Measurements from ENCODE around the gene KRT33A. TPM values are rescaled to one million over a fixed set of nuclear protein-coding genes. Genes with fewer than 3 reads are reported as not detected.
"Not testable (repeated sequence)": the region's sequence is repeated elsewhere in the genome, so short reads cannot be mapped to it uniquely, and the experiment has no call there.

The KRT33A gene
- total and polyA plus RNA-seq, 5 donors: not detected

DNA sequence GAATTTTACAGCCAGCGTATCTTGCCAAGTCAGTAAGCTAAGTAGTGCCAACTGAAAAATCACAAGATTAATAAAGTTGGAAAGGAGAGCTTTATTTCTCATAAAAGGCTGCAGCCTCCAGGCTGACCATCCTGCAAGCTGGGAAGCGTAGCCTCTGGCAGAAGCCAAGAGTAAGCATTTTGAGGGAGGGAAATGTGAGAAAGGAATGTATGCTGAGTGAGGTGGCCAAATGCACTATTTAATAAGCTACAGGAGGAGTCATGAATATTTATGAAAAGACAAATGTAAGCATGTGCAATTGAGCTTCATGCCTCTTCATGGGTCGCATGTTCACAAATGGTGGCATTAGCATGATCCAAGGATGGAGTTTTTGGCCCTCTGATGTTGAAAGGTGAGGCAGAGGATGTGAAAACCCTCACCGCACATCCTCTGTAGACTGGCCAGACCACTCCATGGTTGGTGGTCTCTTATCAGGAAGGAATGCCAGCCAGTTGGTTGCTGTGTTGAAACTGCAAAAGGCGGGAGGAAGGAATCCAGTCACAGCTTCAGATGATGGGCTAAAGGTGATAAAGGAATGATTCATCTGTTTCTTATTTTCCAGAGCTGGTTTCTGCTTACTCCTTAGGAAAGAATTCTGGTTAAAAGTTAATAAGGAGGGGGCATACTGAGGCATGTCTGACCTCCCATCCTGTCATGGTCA lies 9.8 kb upstream of the KRT33A start:
- ATAC-seq (no peak), DNase-seq (no peak)
- 69% methylated on average over 5 of the region's 5 CpGs for WGBS
- H3K27me3 ChIP-seq (ENCODE audit: control insufficient read depth, insufficient read depth): no peaks in the 10 kb centered on the region
- intact Hi-C loops (cut with DNase I): no loop called here
- H3K4me1 ChIP-seq (ENCODE audit: control insufficient read depth, insufficient read depth, low read length): no peaks in the 10 kb centered on the region
- peaks cover 2% of the 10 kb centered on the region for H3K9me3 ChIP-seq (ENCODE audit: control insufficient read depth, low read length)
- H3K4me3 ChIP-seq (ENCODE audit: low read length): no peak overlapping the region
- no peak overlapping the region for H3K27ac ChIP-seq (ENCODE audit: low read length)

GRCh38 chr17:41354536-41354935 lies 3.9 kb upstream of the KRT33A start:
- no peaks in the 10 kb centered on the region for H3K27me3 ChIP-seq (ENCODE audit: control insufficient read depth, insufficient read depth)
- no peak for ATAC-seq
- intact Hi-C loops (cut with DNase I): no loop called here
- no peak overlapping the region for H3K27ac ChIP-seq (ENCODE audit: low read length)
- H3K4me1 ChIP-seq (ENCODE audit: control insufficient read depth, insufficient read depth, low read length): no peaks in the 10 kb centered on the region
- H3K4me3 ChIP-seq (ENCODE audit: low read length): no peak overlapping the region
- DNase-seq: no peak
- 89% methylated on average over 4 of the region's 4 CpGs for WGBS
- peaks cover 2% of the 10 kb centered on the region for H3K9me3 ChIP-seq (ENCODE audit: control insufficient read depth, low read length)

GRCh38 chr17:41352597-41353366 lies 2.2 kb upstream of the KRT33A start:
- H3K27me3 ChIP-seq (ENCODE audit: control insufficient read depth, insufficient read depth): no peaks in the 10 kb centered on the region
- no peak for DNase-seq
- WGBS: 79% methylated on average over 7 of the region's 7 CpGs
- H3K9me3 ChIP-seq (ENCODE audit: control insufficient read depth, low read length): peaks cover 2% of the 10 kb centered on the region
- intact Hi-C loops (cut with DNase I): no loop called here
- no peak overlapping the region for H3K4me3 ChIP-seq (ENCODE audit: low read length)
- H3K4me1 ChIP-seq (ENCODE audit: control insufficient read depth, insufficient read depth, low read length): no peaks in the 10 kb centered on the region
- ATAC-seq: no peak
- no peak overlapping the region for H3K27ac ChIP-seq (ENCODE audit: low read length)

- Histone ChIP-seq H3K4me1 (ENCODE audit: control insufficient read depth, insufficient read depth, low read length) (no peaks in the 10 kb centered on the region), H3K9me3 (ENCODE audit: control insufficient read depth, low read length) (no peaks in the 10 kb centered on the region), H3K27me3 (ENCODE audit: control insufficient read depth, insufficient read depth) (no peaks in the 10 kb centered on the region), H3K27ac (ENCODE audit: low read length) (no peak overlapping the region), H3K4me3 (ENCODE audit: low read length) (no peak overlapping the region)
- intact Hi-C loops (cut with DNase I): no loop called here
- no peak for ATAC-seq
- WGBS: 84% methylated on average over 2 of the region's 2 CpGs
- DNase-seq: no peak
These were observed 549 bp upstream of the KRT33A start for GRCh38 chr17:41351177-41351576.

- no peak overlapping the region for H3K4me3 ChIP-seq (ENCODE audit: low read length)
- no peak for DNase-seq
- intact Hi-C loops (cut with DNase I): no loop called here
- H3K9me3 ChIP-seq (ENCODE audit: control insufficient read depth, low read length): no peaks in the 10 kb centered on the region
- H3K4me1 ChIP-seq (ENCODE audit: control insufficient read depth, insufficient read depth, low read length): no peaks in the 10 kb centered on the region
- H3K27me3 ChIP-seq (ENCODE audit: control insufficient read depth, insufficient read depth): no peaks in the 10 kb centered on the region
- 85% methylated on average over 7 of the region's 7 CpGs for WGBS
- H3K27ac ChIP-seq (ENCODE audit: low read length): no peak overlapping the region
- no peak for ATAC-seq
These were observed 2.5 kb downstream of the KRT33A start for GRCh38 chr17:41347869-41348760.

- not testable (repeated sequence) for H3K4me1 ChIP-seq (ENCODE audit: control insufficient read depth, insufficient read depth, low read length); DNase-seq; H3K27ac ChIP-seq (ENCODE audit: low read length)
These were observed 4.2 kb downstream of the KRT33A start for GRCh38 chr17:41346421-41346820.

GRCh38 chr17:41345992-41346391 lies 4.6 kb downstream of the KRT33A start:
- ATAC-seq (no peak), DNase-seq (no peak)
- Histone ChIP-seq H3K27ac (ENCODE audit: low read length) (no peak overlapping the region), H3K27me3 (ENCODE audit: control insufficient read depth, insufficient read depth) (no peaks in the 10 kb centered on the region), H3K4me3 (ENCODE audit: low read length) (no peak overlapping the region), H3K4me1 (ENCODE audit: control insufficient read depth, insufficient read depth, low read length) (no peaks in the 10 kb centered on the region), H3K9me3 (ENCODE audit: control insufficient read depth, low read length) (peaks cover 2% of the 10 kb centered on the region)
- intact Hi-C loops (cut with DNase I): no loop called here
- WGBS: 77% methylated on average over 3 of the region's 3 CpGs

More at GRCh38 chr17:41346421-41346820, 4.2 kb downstream of the KRT33A start:
- WGBS: 82% methylated on average over 16 of the region's 16 CpGs
- H3K4me3 ChIP-seq (ENCODE audit: low read length); H3K27me3 ChIP-seq (ENCODE audit: control insufficient read depth, insufficient read depth); ATAC-seq; intact Hi-C loops (cut with DNase I); H3K9me3 ChIP-seq (ENCODE audit: control insufficient read depth, low read length): not testable (repeated sequence)

DNA sequence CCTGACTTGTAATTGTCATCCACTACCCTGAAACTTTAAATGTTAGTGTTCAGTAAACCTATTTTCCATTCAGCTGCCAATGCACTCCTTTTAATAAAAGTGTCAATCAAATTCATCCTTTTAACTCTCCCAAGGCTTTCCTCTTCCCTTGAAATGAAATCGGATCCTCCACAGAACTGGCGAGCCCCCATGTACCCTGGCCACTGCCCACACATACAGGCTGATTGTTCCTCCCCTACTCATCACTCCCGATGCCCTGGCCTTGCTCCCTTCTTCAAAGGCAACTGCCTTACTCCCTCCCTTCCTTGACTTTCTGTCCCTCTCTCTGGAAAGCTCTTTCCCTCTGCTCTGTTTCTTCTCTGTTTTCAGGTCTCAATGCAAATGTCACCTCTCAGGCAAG lies 7.6 kb downstream of the KRT33A start:
- H3K27ac ChIP-seq (ENCODE audit: low read length): no peak overlapping the region
- DNase-seq (no peak), ATAC-seq (no peak)
- no peak overlapping the region for H3K4me3 ChIP-seq (ENCODE audit: low read length)
- no peaks in the 10 kb centered on the region for H3K4me1 ChIP-seq (ENCODE audit: control insufficient read depth, insufficient read depth, low read length)
- WGBS: 70% methylated on average over 3 of the region's 3 CpGs
- H3K27me3 ChIP-seq (ENCODE audit: control insufficient read depth, insufficient read depth): no peaks in the 10 kb centered on the region
- peaks cover 2% of the 10 kb centered on the region for H3K9me3 ChIP-seq (ENCODE audit: control insufficient read depth, low read length)
- intact Hi-C loops (cut with DNase I): no loop called here

DNA sequence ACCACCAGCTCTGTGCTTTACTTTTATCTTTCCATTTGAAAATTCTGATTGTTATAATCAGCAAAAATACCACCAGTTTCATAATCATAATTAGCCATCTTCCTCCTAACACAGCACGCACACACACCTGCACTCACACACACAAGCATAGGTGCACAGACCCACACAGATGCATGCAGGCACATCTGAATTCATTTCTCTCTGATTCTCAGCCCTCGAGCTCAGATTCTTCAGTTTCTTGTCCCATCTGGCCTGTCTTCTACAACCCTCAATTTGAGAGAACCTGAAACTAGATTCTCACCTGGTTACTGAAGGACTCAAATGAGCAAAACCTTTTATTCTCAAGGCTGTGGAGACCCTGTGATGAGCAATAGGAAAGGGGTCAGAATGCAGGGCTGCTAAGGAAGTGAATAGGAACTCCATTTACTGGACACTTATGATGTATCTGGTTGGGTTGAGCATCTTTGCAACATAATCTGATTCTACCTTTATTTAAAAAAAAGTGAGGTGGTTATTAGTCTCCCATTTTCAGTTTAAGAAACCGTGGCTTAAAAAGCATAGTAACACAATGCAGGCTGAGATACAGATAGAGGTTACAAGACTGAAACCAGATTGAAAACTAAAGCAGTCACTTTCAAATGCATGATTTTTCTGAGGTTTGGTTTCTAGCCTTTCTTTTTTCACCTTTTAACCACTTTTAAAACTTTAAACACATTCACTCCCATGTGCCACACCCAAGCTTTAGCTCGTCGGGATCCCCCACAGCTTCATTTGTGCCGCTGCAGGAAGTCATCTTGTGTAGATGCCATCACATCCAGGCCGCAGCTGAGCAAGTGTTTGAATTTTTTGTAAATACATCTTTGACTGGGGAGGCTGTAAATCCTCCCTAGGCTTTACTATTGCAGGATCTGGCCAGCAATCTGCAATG lies 9.4 kb downstream of the KRT33A start:
- Histone ChIP-seq H3K9me3 (ENCODE audit: control insufficient read depth, low read length) (peaks cover 2% of the 10 kb centered on the region), H3K4me1 (ENCODE audit: control insufficient read depth, insufficient read depth, low read length) (no peaks in the 10 kb centered on the region), H3K27ac (ENCODE audit: low read length) (no peak overlapping the region), H3K27me3 (ENCODE audit: control insufficient read depth, insufficient read depth) (no peaks in the 10 kb centered on the region), H3K4me3 (ENCODE audit: low read length) (no peak overlapping the region)
- ATAC-seq (no peak), DNase-seq (no peak)
- WGBS: 76% methylated on average over 7 of the region's 7 CpGs
- intact Hi-C loops (cut with DNase I): no loop called here

- Histone ChIP-seq H3K9me3 (ENCODE audit: control insufficient read depth, low read length) (peaks cover 2% of the 10 kb centered on the region), H3K27ac (ENCODE audit: low read length) (no peak overlapping the region), H3K27me3 (ENCODE audit: control insufficient read depth, insufficient read depth) (no peaks in the 10 kb centered on the region), H3K4me1 (ENCODE audit: control insufficient read depth, insufficient read depth, low read length) (no peaks in the 10 kb centered on the region), H3K4me3 (ENCODE audit: low read length) (no peak overlapping the region)
- ATAC-seq (no peak), DNase-seq (no peak)
- WGBS: 52% methylated on average over 3 of the region's 3 CpGs
- intact Hi-C loops (cut with DNase I): no loop called here
These were observed 10.1 kb downstream of the KRT33A start for GRCh38 chr17:41340494-41340893.
